Muscle of arm (tissue), 14 donors: ENCODE data around the gene KRTAP12-2. TPM values are rescaled to one million over a fixed set of nuclear protein-coding genes. Genes with fewer than 3 reads are reported as not detected.

Experiments used
- DNase-seq: peaks from one replicate; pipeline ENCODE4 v3.0.0-alpha.2; 2013
- long read RNA-seq, 11 donors: transcript quantifications; one replicate each; lab custom pipeline, GENCODE V29; 2026
- polyA plus RNA-seq, 12 donors: library from polyadenylated mRNA; unstranded; fragments of 120-200 nt; gene quantifications; one replicate each; pipeline ENCODE4 v1.2.1, GENCODE V29; 2013; ENCODE audit not compliant: insufficient read length in 12 of 12

The KRTAP12-2 gene, protein sequence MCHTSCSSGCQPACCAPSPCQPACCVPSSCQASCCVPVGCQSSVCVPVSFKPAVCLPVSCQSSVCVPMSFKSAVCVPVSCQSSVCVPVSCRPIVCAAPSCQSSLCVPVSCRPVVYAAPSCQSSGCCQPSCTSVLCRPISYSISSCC
- polyA plus RNA-seq: not detected
- long read RNA-seq, donor 1: 0 reads
- long read RNA-seq, donor 2: 0 reads
- long read RNA-seq, donor 3: 0 reads
- long read RNA-seq, donor 4: 0 reads
- long read RNA-seq, donor 5: 0 reads
- long read RNA-seq, donor 6: 0 reads
- long read RNA-seq, donor 7: 0 reads
- long read RNA-seq, donor 8: 0 reads
- long read RNA-seq, donor 9: 0 reads
- long read RNA-seq, donor 10: 0 reads
- long read RNA-seq, donor 11: 0 reads

DNA sequence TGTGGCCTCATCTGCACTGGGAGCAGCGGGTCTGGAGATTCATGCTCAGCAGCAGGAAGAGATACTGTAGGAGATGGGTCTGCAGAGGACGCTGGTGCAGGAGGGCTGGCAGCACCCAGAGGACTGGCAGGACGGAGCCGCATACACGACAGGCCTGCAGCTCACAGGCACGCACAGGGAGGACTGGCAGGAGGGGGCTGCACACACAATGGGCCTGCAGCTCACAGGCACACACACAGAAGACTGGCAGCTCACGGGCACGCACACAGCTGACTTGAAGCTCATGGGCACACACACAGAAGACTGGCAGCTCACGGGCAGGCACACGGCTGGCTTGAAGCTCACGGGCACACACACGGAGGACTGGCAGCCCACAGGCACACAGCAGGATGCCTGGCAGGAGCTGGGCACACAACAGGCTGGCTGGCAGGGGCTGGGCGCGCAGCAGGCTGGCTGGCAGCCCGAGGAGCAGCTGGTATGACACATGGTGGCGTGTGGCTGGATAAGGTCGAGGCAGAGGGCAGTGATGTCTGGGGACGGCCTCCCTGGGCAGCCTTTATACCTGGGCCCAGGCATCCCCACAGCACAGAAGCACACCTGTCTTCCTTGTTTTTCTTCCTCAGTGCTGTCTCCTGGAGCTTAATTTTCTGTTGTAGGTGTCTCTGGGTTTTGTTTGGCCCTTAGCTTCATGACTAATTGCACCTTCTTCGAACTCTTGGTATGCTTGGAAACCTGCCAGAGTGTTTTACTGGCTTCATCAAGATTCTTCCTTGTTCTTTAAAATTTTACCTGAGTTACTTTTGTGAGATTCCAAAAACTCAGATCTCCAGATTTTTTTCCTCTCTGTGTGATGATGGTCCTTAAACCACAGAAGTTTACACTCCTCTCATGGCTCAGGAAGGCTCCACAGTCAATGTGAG lies at the start of gene KRTAP12-2:
Gene KRTAP12-2, minus strand, starts transcription at position 527 of the 920 bp plus-strand sequence. Its CDS starts 41 bp downstream, at position 486.
- DNase-seq: no peak

DNA sequence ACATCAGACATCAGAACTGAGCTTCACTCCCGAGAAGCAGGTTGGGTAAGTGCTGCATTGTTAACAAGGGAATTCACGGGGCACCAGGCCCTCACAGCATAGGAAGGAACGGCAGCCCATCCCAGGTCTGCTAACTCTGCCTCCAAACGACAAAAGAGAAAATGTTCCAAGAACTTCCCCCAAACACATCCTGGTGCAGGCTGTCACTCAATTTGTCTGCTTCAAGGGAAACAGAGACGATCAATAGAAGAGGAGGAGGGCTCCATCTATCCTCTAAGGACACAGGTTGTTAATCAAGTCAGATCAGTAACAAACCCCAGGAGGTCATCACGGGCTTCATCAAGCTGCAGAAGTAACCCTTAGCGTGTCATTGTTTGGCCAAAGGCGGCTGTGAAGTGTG lies 48.2 kb upstream of the KRTAP12-2 start:
- DNase-seq: no peak

DNA sequence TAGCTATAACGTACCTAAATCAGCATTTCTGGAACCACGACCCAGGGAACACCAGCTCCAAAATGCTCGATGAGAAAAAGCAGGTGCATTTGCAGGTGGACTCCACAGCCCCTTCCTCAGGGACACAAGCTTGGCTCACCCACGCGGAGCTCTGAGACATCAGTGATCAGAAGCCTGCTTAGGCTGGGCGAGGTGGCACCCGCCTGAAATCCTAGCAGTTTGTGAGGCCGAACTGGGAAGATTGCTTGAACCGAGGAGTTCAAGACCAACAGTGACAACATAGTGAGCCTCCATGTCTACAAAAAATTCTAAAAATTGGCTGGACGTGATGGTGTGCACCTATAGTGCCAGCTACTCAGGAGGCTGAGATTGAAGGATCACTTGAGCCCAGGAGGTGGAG lies 47.1 kb upstream of the KRTAP12-2 start:
- DNase-seq: no peak

DNA sequence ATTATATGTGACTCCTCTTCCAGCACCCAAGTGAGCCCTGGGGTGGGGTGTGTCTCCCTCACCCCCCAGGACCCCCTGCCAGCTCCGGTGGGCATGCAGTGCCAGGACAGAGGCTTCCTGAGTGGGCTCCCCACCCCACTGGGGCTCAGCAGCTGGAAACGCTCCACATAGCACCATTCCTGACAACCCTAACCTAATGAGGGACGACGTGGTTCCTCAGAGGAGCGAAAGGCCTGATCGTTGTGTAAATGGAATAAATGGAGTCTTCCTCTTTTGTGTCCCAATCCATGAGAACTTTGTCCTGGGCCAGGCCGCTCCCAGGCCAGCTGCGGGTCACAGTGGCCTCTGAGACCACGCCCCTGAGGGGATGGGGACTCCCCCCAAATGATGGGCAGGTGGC lies 46.4 kb upstream of the KRTAP12-2 start:
- no peak for DNase-seq

DNA sequence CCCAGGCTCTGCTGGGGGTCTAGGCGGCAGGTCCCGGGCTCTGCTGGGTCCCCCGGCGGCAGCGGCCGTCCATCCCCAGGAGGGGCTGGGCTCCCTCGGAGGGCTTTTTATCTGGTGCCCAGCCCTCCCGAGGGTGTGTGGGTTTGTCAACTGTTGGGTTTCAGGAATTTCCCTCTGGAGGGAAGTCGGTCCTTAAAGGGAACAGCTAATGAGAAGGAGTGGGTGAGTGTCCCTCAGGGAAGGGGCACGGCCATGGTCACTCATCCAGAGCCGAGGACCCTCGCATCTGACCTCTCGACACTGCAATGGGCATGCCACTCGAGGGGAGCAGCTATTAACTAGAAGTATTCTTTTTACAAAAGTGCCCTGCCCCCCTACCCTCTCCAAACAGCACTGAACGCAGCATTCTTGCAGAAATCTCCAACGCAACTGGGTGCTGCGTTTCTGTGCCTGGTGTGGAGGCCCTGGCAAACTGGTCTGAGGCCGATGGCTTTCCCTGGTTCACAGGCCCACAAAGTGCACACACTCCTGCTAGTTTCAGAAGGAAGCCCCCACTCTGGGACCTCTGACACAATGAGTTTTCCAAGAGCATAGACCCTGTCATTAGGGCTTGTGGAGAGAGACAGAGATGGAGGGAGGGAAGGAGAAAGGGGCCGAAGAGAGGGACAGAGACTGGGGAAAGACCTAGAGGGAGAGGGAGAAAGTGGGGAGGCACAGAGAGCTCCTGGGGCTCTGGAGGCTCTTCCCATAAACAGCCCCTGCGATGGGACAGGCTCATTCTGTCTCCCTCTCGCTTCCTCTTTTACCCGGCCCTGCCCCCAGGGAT lies 45.7 kb upstream of the KRTAP12-2 start:
- no peak for DNase-seq

DNA sequence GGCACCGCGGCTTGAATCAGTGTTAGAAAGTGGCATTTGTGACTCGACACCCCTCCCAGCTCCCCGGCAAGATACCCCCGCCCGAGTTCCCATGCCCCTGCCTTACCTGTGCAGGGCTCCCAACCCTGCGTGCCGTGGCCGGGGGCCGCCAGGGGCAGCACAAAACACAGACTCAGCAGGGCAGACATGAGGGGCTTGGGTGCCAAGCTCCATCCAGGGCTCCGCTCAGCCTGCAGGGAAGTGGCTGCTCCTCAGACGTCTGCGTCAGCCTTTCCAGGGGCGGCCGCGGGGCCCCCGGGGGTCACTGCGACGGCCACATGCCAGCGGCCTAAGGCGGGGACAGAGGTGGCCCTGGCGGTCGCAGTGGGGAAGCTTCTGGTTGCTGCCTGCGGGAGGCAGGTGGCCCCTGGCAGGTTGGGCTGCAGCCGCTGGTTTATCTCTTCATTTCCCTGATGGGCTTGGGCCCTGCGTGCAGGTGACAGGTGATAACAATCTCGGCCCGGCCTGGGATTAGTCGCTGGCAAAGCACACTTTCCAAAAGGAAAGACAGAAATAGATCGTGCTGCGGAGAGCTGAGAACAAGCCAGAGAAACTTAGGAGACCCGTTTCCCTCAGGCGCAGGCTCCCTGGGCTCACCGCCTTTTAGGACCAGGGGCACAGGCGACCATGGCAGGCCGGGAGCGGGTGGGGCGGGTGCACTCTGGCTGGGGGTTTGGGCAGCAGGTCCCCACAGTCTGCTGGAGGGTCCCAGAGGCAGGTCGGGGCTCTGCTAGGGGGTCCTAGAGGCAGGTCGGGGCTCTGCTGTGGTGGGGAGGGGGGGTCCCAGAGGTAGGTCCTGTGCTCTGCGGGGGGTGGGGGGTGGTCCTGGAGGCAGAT lies 44.8 kb upstream of the KRTAP12-2 start, which contains the start of gene TSPEAR:
Gene TSPEAR, minus strand, starts transcription at position 246 of the 876 bp plus-strand sequence. Its CDS starts 58 bp downstream, at position 188.
- no peak for DNase-seq

DNA sequence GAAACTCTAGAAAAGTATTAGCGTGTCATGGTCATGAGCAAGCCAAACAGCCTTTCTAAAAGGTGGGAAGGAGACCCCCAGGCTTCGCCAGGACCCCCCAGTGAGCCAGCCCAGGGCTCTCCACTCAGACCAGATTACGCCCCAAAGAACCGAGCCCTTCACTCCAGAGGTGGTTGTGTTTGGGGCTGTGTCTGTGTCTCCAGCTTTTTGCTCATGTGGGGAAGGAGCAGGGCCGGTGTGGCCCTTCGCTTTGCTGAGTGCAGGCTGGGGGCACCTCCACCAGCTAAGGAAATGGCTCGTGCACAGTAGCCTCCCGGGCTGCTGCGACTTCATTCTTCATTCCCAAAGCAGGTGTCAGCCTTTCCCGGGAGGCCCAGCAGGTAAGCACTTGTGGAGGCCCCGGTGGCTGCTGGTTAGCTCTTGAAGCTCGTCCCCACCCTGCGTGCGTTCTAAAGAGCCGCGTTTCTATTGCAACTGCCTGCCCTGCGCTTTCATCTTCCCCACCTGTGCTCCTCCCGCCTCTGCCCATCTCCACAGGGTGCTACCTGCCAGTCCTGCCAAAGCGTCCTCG lies 44.1 kb upstream of the KRTAP12-2 start:
- DNase-seq: no peak

DNA sequence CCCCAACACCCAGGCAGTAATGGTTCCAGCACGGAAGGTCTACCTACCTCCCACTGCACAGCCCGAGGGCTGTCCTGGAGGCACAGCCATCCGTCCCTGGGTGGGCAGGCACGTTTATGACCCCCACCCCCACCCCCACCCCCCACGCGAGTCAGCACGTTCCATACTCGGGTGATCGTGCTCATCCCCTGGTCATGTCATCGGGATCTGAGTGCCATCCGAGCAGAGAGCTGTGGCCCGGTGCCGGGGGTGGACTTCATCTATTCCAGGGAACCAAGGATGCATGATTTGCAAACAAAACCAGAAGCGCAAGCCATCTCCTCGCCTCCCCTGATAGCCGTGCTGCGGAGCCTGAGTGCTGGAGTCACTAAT lies 43.6 kb upstream of the KRTAP12-2 start:
- no peak for DNase-seq

DNA sequence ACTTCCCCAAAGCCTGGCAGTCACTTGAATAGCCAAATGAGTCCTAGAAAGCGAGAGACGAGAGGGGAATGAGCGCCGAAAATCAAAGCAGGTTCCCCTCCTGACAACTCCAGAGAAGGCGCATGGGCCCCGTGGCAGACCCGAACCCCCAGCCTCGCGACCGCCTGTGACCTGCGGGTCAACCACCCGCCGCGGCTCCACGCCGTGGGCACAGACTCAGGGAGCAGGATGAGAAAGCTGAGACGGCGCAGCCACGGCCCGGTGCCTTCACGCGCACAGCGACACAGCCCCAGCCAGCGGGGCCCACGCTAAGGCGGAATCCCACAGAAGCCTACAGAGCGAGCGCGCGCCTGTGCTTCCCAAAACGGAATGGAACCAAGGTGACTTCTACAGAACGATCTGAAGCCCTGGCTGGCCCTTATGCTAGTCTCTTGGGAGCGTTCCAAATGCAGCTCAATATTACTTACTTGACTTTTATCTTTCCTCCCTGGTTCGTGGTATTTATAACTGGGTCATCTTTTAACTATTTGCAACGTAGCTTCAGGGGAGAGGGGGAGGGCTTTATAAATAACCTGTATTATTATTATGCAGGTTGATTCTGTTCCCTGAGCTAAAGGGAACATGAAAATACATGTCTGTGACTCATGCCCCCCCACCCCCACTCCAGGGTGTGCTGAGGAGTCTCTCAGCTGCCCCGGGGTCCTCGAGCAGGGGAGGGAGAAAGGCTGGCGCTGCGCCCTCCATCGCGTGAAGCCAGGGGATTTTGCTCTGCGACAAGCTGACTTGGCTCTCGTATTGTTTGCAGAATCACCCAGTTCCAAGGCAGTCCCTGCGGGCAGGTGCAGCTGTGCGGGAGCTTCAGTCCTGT lies 42.9 kb upstream of the KRTAP12-2 start:
- no peak for DNase-seq

DNA sequence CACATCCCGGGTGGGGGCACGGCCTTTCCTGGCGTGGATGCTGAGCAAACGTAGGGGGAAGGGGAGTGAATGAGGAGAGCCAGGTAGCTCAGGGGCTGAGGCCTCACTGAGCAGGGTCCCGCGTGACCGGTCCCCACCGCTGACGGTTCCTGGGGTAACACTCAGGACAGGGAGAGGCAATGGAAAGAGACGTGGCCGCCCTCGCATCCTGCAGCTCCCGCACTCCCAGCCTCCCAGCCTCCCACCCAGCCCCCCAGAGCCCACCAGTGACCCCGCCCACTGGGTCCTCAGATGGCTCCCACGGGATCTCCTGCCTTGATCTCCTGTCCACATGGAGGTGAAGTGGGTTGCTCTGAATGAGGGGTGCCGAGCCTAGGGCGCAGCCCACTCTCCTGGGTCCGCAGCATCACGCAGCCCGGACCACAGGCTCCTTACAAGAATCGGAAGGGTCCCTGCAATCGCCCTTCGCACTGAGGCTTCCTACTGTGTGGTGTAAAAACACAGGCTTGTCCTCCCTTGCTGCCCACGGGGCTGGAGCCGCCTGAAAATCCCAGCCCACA lies 42.2 kb upstream of the KRTAP12-2 start:
- DNase-seq: no peak

DNA sequence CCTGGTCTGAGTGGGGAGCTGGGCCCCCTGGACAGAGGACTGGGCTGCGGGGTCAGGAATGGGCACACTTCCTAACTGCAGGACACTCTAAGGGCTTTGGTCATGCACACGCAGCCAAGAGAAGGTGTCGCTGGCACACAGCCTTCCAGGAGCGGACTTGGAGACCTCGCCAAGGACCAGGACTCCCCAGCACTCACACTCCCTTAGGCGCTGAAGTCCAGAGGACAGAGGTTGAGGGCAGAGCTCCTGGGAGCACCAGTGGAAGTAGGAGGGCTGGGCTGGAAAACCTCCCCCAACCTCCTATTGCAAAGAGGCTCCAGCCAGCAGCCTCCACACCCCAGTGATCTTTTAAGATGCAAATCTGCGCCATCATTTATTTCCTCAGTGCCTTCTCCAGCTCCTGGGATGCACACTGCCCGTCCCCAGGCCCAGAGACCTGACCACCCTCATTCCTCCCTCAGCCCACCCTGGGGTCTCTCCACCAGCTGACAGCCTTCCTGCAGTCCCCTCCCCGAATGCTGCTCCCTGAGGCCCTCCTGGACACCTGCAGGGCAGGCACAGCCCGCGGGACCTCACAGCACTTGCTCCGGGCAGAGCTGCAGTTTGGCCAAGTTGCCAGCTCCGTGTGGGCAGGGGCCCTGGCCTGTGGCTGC lies 41.6 kb upstream of the KRTAP12-2 start:
- no peak for DNase-seq

DNA sequence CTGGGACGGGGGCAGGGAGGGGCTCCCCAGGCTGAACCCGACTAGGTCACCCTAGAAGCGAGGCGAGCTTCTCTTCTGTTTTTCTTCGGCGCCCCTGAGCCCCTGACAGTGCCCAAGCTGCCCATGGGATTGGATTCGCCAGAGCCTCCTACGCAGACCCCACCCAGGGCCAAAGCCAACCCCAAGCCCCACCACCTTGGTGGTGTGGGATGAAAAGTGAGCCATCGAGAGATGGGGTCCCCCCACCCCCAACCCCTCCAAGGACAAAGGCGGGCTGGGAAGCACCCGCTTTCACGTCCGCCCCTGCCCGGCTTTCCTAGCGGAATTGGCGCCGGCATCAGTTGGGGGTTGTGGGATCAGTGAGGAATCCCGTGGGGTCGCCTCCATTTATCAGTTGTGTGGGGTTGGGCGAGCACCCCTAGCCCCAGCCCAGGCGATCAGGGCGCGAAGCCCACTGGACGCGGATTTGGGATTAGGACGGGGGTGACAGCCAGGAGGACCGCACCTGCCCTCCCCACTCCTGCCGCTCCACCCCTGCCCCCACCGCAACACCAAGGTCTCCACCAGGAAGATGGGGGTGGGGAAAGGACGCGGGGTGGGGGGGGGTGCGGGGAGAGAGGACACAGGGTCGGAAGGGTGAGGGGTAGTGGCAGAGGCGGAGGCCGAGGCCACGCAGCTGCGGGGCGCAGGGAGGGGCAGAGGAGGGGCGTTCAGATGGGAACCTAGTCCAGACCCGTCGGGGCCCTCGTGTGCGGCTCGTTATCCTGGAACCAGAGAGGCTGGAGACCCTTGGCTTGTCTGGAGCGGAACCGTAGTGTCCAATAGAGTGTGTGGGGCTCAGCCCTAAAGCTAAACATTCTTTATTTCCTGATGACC lies 40.2 kb upstream of the KRTAP12-2 start:
- DNase-seq: no peak

DNA sequence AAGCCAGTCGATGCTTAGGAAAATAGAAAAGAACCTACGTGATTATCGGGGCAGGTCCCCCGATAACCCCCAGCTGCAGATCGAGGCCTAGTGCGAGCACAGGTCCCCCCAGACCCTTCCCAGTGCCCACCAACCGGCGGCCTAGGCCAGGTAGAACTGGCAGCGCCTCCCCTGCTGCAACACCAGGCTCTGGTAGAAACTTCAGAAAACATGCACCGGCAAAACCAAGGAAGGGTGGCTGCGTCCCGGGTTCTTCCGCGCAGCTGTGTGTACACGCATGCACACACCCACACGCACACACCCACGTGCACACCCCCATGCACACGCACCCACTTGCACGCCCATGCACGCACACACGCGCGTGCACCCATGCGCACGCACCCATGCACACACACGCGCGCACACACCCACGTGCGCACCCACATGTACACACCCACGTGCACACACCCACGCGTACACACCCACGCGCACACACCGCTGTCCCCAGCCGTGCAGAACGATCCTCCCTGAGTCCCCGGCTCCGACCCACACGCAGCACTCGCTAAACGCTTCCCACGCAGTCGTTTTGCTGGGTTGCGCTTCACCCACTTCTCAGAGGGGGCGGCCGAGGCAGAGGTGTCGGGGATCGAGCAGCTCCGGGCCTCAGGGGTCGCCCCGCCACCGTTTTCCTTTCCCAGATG lies 39.4 kb upstream of the KRTAP12-2 start:
- no peak for DNase-seq

DNA sequence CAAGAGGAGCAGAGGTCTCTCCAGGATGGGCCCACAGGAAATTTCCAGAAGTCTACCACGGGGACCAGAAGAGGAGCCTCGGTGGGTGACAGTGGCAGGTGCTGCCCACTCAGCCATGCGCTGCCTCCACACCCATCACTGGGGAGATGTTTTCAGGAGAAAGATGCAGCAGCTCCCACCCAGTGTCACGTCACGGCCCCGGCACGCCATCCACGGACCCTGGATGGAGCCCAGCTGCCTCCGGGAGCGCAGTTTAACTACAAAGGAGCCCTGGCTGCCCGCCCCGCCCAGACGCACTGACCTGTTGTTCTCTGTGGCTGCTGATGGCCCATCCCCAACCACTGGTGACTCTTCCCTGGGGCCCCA lies 37.9 kb upstream of the KRTAP12-2 start:
- DNase-seq: no peak

DNA sequence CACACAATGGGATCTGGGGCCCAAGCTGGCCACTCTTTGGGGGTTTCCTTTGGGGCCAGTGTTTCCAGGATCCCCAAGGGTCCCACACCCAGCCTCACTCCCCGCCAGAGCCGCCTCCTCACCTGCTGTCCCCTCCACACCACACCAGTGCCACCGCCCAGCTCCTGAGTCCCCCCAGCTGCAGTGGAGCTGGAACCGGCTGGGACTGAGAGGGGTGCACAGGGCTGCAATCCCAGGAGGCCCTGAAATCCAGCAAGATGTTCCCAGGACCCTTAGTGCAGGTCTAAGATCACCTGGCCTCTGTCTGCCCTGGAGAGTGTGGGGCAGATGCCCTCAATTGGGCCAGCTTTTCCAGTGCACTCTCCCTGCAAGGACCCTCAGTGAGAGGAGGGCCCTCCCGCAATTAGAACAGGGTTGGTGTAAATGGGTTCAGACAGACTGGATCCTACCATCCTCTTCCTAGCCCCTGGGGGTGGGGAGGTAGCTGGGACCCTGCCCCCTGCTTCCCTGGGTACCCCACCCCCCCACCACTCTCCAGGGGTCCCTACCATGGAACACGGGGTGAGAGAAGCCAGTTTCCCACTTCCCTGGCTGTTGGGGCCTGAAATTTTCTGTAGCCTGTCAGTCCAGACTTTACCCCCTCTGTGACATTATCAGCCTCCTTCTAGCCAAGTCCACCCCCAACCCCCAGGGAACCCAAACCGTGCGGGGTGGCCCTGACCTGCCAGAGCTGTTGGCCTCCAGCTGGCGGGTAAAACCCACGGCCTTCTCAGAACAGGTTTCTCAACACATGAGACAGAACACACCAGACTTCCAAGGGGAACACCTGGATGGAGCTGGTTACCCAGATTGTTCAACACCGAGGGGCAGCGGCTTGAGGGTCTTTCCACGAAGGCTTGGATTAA lies 37.3 kb upstream of the KRTAP12-2 start:
- DNase-seq: no peak
